GM12873 (cell line): ENCODE results near the gene ZMYND11.

Experiments
- CTCF ChIP-seq: IDR thresholded peaks from 2 replicates; pipeline ENCODE4 v1.5.1; 2012; ENCODE audit warnings: low read depth, mild to moderate bottlenecking, moderate library complexity, low read length, control low read depth; ENCODE audit not compliant: insufficient read depth; ENCODE audit errors: missing control alignments

The ZMYND11 gene

GRCh38 chr10:234708-235406 lies 99.6 kb downstream of the ZMYND11 start:
- TF ChIP-seq CTCF = no peak

- TF ChIP-seq CTCF = no peak
Observed at GRCh38 chr10:235915-236314, 100.7 kb downstream of the ZMYND11 start.

- TF ChIP-seq CTCF = no peak
Observed at GRCh38 chr10:239109-239508, 103.9 kb downstream of the ZMYND11 start.

GRCh38 chr10:241451-241850 lies 106.2 kb downstream of the ZMYND11 start:
- TF ChIP-seq CTCF = no peak

- no peak for TF ChIP-seq CTCF
Observed at GRCh38 chr10:241966-242643, 106.8 kb downstream of the ZMYND11 start.

- TF ChIP-seq CTCF = no peak
Observed at GRCh38 chr10:244227-244626, 109.0 kb downstream of the ZMYND11 start.

- no peak for TF ChIP-seq CTCF
Observed at GRCh38 chr10:246431-246830, 111.2 kb downstream of the ZMYND11 start.
